ENCODE measurements around the gene RBPMS2.
A peak's percentile ranks its signal among the peaks of the same experiment; 100 is the strongest.
"Not testable (repeated sequence)": the region's sequence is repeated elsewhere in the genome, so short reads cannot be mapped to it uniquely, and the experiment has no call there.

Gene RBPMS2

DNA sequence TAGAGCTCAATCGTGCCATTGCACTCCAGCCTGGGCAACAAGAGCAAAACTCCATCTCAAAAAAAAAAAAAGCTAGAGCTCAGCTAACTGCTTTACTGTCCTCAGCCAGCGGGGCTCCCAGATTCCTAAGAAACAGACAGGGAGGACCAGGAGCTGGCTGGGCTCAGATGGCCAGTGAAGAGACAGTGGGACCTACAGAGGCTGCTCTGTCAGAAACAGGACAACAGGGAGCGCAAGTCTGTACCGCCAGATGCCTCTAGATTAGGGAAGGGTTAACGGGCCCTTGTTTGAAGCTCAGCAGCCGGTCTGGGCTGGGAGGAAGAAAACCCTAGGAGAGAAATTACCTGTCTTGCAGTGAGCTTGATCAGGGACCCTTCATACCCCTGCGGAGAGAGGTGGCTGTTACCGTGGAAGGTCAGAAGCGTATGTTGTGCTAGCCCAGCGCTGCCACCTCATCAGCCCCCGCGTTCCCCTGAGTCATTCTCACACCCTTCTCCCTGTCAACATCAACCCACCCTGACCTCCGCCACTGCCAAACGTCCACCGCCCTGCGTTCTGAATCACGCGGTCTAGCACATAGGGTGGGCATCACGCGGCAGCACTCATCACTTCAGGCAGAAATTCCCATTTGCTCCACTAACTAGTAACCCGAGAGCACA is 25.3 kb downstream of the RBPMS2 start:
- DNase-seq, result no peak

DNA sequence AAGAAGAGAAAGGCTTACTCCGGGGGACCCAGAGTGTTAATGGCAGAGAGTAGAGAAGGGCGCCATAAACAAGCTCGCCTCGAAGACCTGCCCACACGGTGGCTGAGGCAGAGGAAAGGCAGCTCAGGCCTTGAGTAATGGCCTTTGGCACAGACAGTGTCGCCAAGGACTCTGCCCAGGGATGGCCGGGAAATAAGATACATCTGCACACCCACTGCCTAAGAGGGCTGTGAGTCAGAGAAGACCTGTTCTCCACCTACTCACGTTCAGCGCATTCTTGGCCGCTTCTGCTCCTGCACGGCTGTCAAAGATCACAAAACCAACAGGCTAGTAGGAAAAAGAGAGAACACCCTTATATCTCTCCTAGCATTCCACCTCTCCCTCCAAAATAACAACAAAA is 26.2 kb downstream of the RBPMS2 start:
- DNase-seq, result peak; percentile 14

DNA sequence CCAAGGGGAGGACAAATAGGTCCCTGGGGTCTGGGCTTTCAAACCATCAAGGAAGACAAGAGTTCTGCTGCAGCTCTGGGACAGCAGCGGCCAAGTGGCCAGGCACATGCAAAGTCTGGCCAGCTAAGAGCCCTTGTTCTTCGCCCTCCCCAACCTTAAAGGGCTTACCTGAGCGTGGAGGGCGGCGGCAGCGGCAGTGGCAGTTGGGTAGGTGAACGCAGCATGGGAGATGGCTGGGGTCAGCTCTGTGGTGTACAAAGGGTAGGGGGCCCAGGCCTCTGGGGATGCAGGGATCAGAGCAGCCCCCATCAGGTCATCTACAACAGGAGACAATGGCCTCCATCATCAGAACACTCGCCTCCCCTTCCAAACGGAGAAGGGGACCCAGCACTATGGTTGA is 27.1 kb downstream of the RBPMS2 start:
- no peak for DNase-seq

DNA sequence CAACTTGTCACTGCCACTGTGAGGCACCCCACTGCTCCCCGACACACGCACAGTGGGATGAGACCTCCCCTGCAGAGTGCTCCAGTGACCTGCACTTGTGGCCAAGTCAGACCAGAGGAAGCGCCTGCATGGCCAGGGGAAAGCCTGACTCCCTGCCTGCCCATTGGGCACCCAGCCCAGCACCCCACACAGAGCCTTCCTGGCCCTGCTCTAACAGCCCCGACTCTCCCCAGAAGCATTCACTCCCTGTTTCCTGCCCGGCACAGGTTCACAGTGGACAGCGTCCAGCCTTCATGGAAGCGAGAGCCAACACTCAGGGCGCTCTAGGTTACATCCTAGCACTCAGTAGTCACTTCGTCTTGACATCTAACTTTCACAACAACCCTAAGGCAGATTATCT is 27.8 kb downstream of the RBPMS2 start:
- no peak for DNase-seq

DNA sequence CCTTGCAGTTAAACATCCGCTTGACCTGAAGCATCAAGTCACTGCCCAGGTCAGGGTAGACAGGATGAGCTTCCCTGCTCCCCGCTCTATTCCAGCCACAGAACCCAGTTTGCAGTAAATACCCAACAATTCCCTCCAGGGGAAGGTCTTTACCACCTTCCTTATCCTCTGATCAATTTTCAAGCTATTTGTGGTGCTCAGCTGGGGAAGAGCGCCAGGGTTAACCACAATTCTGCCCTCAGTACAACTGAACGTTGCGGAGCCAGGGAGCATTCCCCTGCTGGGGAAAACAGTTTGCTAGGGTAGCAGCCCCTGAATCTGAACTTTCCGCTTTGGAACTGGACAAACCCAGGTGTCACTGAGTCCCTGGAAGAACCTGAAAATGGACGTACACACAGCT is 28.5 kb downstream of the RBPMS2 start:
- no peak for DNase-seq

DNA sequence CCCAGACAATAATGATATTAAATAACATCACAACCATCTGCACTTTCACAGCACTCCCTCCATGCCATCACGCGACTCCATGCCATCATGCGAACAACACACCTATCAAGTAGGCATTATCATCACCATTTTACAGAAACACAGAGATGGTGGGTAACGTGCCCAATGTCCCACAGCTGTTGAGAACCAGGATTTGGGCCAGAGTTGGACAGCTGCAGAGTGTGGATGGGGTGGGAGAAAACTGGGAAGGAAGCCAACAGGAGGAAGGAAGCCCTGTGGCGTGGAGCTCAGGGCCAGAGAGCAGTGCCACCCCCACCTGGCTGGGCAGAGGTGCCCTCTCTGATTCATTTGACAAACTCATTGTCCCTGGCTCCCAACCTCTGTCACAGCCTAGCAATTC is 29.0 kb downstream of the RBPMS2 start:
- no peak for DNase-seq

DNA sequence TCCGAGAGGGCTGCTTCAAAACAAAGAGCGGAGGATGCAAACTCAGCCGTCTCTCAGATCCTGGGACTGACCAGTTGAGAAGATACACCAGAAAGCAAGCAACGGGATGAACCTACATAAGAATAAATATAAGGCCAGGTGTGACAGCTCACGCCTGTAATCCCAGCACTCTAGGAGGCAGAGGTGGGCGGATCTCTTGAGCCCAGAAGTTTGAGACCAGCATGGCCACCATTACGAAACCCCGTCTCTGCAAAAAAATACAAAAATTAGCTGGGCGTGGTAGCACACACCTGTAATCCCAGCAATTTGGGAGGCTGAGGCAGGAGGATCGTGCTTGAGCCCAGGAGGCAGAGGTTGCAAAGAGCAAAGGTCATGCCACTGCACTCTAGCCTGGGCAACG is 31.7 kb downstream of the RBPMS2 start:
- no peak for DNase-seq

DNA sequence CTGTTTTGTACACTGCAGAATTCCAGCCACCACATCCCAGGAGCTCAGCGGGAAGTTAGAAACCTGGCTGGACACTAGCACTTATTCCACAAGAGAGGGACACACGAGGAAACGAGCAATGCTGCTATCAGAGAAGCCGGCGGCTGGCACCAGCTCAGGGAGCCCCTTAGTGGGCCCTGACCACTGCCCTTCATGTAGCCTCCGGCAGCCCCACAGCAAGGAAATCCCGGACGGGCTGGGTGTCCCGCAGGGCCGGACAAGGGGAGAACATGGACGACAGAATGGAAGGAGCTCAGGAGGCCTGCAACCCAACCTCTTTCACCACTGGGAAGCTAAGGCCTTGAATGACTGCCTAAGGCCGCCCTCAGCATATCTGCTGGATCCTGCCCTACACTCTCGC is 32.5 kb downstream of the RBPMS2 start:
- no peak for DNase-seq

DNA sequence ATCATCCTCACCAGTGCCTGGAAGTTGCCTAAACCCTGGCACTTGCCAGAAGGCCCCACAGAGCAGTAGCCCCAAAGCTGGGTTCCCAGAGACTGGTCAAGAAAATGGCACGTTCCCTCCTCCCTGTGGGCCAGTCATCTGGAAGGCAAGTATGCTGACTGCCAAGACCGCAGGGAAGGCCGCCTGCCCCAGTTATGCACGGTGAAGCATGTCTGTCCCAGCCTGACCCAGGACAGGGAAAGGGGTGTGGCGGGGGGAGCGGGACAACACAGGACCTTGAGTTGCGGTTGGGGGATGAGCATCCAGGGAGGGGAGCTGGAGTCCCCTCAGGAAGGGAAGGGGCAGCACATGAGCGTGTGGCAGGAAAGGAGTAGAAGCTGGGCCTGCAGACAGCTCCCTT is 33.0 kb downstream of the RBPMS2 start:
- no peak for DNase-seq

DNA sequence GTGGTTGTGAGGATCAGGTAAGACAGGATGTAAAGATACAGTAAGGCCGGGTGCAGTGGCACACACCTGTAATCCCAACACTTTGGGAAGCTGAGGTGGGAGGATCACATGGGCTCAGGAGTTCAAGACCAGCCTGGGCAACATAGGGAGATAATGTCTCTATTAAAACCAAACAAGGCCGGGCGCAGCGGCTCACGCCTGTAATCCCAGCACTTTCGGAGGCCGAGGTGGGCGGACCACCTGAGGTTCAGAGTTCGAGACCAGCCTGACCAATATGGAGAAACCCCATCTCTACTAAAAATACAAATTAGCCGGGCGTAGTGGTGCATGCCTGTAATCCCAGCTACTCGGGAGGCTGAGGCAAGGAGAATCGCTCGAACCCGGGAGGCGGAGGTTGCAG is 33.7 kb downstream of the RBPMS2 start:
- DNase-seq, result not testable (repeated sequence)

DNA sequence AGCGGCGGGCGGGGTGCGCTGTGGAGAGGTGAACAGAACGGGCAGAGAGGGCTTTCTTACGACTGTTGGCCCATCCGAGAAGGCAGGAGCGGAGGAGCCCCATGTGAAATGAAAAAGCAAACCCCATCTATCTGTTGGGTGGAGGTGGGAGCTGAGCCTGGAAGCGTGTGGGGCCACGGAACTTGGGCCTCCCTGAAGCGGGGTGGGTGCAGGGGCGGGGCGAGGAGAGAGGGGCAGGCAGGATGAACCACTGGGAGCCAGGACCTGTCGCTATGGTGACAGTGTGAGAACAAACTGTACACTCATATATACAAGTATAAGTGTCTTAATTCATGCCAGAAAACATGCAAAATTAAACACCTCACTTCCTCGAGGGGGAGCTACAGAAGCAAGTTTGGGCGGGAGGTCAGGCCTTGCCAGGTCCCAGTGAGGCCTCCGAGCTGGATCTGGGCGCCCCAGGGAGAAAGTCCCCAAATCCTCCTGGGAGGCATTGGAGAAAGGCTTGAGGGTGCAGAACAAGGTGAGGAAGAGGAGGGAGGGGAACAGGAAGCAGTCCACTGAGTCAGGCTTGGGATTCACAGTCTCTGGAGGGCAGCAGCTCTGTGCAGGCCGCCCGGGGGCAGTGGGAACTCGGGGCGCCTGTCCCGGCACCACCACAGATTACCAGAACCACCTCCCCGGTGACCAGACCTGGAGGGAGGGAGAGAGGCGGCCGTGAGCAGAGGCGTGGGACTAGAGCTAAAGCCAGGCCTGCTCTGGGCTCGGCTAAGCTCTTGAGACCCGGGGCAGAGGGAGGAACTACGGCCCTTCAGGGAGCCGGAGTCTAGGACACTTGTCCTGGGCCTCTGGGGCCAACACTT is 34.8 kb downstream of the RBPMS2 start:
- peak; percentile 77 for DNase-seq

DNA sequence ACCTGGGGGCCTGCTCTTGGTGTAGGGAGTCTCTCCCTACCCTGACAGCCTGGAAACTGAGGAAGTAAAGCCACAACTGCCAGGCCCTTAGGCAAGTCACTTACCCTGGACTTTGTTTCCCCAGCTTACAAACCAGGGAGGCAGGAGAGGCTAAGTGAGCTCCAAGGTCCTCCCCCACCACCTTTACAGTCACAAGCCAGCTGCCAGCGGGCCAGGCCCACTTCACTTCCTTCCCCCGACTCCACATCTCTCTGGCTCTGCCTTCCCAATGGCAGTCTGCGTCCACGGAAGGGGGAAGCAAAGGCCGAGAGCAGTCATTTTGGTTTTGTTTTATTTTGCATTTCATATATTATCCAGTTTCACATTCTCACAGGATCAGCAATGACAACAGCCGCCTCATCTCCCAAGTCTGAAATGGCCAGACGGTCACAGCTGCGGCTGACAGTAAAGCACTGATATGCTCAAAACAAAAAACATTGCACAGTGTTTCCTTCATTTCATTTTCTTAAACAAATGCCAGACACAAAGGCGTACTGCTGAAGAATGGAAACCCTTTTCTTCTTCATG is 35.7 kb downstream of the RBPMS2 start:
- no peak for DNase-seq

DNA sequence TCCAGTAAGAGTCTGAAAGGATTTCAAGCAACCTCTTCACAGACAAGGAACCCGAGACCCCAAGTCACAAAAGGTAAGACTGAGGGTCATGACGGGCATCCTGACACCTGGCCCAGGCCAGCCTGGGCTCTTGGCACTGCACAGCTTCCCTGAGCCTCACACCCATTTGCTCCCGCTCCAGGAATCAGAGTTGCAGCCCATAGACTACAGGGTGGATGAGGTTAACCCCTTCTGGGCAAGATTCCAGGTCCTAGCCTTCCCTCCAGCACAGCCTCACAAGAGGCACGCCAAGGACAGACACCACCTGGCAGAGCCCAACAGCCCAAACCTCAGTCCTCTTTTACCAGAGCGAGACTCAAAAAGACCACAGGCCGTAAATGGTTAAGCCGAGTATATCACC is 36.2 kb downstream of the RBPMS2 start:
- DNase-seq, result no peak

DNA sequence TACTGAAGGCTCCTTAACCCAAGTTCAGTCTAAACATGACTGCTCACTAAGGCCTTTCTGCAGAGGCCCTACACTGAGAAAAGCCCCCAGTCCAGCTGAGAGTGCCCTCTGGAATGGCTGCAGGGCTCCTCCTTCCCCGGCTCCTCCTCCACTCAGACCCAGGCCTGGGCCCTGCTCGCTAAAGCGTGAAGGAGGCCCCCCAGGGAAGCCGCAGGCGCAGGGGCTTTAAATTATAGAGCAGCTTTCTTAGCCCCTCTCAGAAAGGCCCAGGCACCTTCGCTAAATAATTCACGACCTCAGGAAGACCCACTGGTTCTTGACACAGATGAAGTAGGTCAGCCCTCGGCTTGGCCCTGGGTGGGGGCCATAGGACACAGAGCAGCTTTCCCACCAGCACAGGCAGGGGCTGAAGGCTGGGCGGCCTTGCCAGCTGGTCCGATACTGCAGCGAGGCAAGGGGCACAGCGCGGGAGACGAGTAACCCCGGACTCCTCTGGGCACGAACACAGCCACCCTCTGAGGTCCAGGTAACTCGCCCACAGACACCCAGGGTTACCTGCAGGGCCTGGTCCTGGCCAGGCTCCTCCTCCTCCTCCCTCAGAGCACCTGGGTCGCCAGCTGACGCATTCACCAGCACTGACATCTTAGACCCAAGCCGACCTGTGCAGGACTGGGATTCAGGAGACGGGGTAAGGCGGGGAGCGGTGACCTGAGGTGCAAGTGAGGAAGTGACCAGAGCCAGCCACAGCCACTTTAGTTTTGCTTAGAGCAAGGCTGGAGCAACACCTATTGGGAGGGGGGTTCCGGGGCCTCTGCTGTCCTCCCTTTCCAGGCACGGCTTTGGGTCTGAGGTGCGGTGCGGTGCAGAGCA is 36.9 kb downstream of the RBPMS2 start:
- DNase-seq, result no peak

DNA sequence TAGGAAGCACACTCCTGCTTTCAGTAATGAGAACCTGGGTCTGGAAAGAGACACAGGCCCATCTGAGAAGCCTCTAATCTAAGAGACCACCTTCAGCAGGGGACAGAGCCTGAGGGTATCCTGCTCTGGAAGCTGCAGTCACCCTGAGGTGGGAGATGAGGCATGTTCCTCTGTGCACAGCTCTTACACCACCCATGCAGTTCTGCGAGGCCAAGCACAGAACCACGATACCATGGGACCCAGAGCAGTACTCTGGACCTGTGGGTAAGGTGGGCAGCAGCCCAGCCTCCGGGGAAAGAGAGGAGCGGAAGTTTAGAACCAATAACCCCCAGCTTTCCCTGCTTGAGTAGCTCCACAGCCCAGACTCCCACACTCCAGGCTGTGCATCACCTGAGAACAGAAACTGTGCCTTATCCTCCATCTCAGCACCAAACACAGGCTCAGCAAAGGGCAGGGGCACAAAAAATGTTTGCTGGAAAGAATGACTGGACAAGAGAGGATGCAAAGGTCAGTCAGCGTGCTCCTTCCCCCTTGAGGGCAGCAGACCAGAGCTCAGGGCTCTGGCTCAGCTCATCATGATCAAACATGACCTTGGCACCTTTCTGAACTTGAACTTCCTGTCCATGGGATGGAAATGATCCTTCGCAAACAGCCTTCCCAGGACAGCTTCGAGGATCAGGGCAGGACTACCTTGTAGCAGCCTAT is 43.1 kb downstream of the RBPMS2 start:
- no peak for DNase-seq

DNA sequence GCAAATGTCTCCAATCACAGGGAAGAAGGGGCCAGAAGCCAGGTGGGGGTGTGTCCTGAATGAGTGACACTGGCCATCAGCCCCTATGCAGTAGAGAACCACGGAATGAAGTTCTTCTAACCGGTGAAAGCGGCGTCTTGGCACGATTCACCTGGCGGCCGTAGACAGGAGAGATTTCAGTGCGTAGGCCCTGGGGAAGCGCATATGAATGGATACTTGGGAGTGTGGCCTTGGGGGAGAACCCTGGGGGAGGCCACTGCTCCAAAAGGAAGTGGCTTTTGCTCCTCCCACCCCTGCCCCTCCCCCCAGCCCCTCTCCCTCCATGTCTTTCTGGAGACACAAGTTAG is 43.6 kb downstream of the RBPMS2 start:
- DNase-seq, result no peak

DNA sequence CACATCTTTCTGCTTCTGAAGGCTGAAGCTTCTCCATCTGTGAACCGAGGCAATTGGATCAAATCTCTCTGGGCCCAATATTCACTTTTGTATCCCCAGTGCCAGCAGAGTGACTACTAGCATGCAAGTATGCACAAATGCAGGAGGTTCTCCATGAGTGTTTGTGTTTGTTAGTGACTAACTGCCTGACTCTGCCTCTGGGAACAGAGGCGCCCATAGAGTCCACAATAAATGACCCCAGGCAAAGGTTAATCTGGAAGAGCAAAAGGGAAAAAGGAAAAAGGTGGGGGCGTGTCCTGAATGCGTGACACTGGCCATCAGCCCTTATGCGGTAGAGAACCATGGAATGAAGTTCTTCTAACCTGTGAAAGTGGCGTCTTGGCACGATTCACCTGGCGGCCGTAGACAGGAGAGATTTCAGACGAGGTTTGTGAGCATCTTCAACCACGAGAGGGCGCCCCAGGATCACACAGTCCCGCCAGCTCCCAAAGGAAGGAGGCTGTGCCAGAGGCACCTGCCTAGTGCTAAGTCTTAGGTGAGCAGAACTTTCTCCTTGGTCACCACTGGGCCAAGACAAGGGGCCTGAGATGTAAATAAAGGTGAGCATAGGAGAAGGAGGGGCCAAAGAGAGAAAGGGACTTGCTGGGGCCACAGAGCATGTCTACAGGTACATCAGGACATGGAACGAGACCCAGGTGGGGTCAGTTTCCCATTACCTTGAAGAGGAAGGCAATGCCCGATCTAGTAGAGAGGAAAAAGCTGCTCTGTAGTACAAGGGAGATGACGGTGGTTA is 44.2 kb downstream of the RBPMS2 start:
- peak; percentile 42 for DNase-seq

DNA sequence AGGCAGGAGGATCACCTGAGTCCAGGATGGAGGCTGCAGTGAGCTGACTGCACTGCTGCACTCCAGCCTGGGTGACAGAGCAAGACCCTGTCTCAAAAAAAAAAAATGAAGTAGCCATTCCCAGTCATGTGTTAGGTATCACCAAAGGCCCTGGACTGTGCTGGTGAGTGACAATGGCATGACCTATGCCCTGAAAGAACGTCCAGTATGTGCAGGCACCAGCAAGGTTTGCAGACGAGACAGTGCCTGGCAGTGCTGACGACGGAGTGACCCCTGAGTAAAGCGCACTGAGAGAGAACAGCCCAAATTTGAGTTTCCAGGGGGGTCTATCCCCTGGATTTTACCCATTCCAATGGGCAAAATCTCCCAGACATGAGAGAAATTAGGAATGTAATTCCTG is 45.2 kb downstream of the RBPMS2 start:
- DNase-seq, result no peak

DNA sequence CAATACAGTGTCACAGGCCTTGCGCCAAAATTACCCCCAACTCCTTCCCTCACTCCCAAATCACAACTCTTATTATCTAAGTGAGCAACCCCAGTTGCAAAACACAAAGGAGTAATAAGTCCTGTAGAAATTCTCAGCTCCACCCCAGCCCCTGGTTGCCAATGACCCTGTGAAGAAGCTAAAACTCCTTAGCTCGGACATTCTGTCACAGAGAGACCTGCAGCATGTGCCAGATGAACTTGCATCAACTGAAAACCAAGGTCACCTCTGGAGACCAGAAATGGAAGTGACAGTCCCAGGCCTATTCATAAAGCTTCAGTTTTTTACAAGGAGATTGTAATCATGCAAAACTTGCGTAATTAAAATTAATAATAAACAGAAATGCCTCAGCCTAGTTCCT is 55.2 kb downstream of the RBPMS2 start:
- DNase-seq, result no peak

DNA sequence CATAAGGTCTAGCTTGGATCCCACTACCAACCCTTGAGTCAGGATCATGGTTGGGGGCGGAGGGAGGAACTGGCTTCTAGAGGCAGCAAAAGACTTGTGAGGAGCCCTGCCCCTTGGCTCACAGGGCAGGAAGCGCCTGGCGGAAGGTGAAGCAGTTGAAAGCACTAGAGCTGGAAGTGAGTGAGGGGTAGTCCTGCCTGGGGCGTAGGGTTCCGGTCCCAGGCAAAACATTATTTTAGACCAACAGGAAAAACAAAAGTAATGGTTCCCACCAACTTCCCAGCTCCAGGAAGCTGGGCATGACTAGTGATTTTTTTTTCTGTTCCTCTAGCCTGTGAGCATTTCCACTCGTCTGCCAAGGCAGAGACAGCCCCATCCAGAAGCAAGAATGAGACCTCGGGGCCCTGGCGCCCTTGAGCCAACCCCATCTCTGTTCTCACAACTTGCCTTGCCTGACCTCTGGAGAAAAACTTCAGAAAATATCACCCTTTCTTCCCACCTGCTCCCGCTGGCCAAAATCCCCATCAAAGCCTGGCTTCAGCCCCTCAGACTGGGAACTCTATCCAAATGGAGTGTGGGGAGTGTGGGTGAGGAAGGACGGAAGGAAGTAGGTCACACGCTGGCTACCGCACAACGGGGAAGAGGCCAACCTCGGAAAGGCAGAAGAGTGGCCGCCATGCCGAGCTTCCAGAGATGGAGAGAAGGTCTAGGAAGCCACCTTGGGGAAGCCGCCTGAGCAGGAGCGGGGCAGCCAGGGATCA is 57.5 kb downstream of the RBPMS2 start:
- DNase-seq, result no peak

DNA sequence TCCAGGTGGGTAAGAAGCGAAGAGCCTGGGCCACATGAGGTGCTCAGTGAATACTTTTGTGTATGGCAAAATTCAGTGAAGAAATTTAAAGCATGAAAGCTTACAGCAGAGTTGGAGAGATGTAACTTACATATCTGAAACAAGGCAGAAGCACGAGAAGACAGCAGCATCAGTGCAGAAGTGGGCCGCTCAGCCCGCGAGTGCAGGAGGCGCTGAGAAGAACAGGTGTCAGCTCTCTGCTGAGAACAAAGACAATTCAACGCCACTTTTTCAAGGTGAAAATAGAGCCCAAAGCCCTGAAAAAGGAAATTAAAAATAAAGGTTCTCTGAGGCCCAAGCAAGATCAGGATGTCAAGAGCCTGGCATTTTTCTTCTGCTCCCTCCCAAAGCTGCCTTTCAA is 58.3 kb downstream of the RBPMS2 start:
- no peak for DNase-seq
